Effector CD4-positive, alpha-beta T cell (primary cell): ENCODE results near the gene FAM83E.

Source experiments
- DNase-seq: peaks from one replicate; pipeline ENCODE4 v3.0.0-alpha.2; 2020

FAM83E gene

GRCh38 chr19:48571378-48572162 lies 43.3 kb downstream of the FAM83E start:
- no peak for DNase-seq

- DNase-seq, result no peak
Measured at GRCh38 chr19:48569814-48570213, 45.1 kb downstream of the FAM83E start.

GRCh38 chr19:48568345-48568886 lies 46.5 kb downstream of the FAM83E start:
- DNase-seq, result no peak

- DNase-seq, result no peak
Measured at GRCh38 chr19:48565090-48565489, 49.8 kb downstream of the FAM83E start.
